Measurements from ENCODE around the gene SH3GLB1.

- TF ChIP-seq TCF7 (IDR thresholded peaks at IDR 0.05; ENCODE audit: low read depth) (no peak), ZNF557 (CRISPR knock-in tag; IDR thresholded peaks at IDR 0.05) (no peak), HMGXB4 (CRISPR knock-in tag; IDR thresholded peaks at IDR 0.05; ENCODE audit: borderline replicate concordance in 1 of 2, low read depth in 1 of 2) (no peak), CTCF (CRISPR knock-in tag; IDR thresholded peaks at IDR 0.05) (no peak), RAD21 (CRISPR knock-in tag; IDR thresholded peaks at IDR 0.05) (no peak), ZNF704 (CRISPR knock-in tag; IDR thresholded peaks at IDR 0.05; ENCODE audit: borderline replicate concordance) (no peak), BCL6 (CRISPR knock-in tag; IDR thresholded peaks at IDR 0.05) (no peak), FOSL1 (CRISPR knock-in tag; IDR thresholded peaks at IDR 0.05; ENCODE audit: borderline replicate concordance) (no peak)
Observed at GRCh38 chr1:86739648-86740509, 35.5 kb downstream of the SH3GLB1 start.
